Mesothelial cell of epicardium (in vitro differentiated cells): Measurements from ENCODE around the gene KIRREL3. TPM values are rescaled to one million over a fixed set of nuclear protein-coding genes. Genes with fewer than 3 reads are reported as not detected.

ENCODE experiments used
- DNase-seq, 2 experiments: peaks; one replicate each; pipeline ENCODE4 v3.0.0; 2021; ENCODE audit warnings: low spot score in 2 of 2; ENCODE audit not compliant: unreplicated experiment in 2 of 2
- H3K27ac Mint-ChIP-seq: 2 replicates; pipeline ENCODE4 v1.8.0; 2021; ENCODE audit warnings: mixed read lengths
- H3K27me3 Mint-ChIP-seq: 2 replicates; pipeline ENCODE4 v1.8.0; 2021; ENCODE audit warnings: low read depth, mixed read lengths
- H3K36me3 Mint-ChIP-seq: 2 replicates; pipeline ENCODE4 v1.8.0; 2021; ENCODE audit warnings: mixed read lengths
- H3K4me1 Mint-ChIP-seq: 2 replicates; pipeline ENCODE4 v1.8.0; 2021; ENCODE audit warnings: mixed read lengths
- H3K4me3 Mint-ChIP-seq: 2 replicates; pipeline ENCODE4 v1.8.0; 2021; ENCODE audit warnings: mild to moderate bottlenecking, moderate library complexity, mixed read lengths
- H3K9me3 Mint-ChIP-seq: 2 replicates; pipeline ENCODE4 v1.8.0; 2021; ENCODE audit warnings: mixed read lengths
- CTCF ChIP-seq: fragments of 200-600 bp; sonication (generic); IDR thresholded peaks from one replicate; pipeline ENCODE4 v1.5.0; 2021; ENCODE audit warnings: antibody characterized with exemption; ENCODE audit not compliant: unreplicated experiment
- total RNA-seq: library from RNA; stranded (reverse); gene quantifications from 3 replicates; pipeline ENCODE4 v1.2.1, GENCODE V29; 2021

The KIRREL3 gene
- total RNA-seq, 1 donor from 2014 or later = 0.31 TPM

- H3K4me1 Mint-ChIP-seq = no peaks in the 10 kb centered on the region
- no peaks in the 10 kb centered on the region for H3K9me3 Mint-ChIP-seq
- H3K27ac Mint-ChIP-seq = no peak overlapping the region
- H3K4me3 Mint-ChIP-seq = no peak overlapping the region
- H3K27me3 Mint-ChIP-seq = peaks cover 62% of the 10 kb centered on the region
- no peaks in the 10 kb centered on the region for H3K36me3 Mint-ChIP-seq
- DNase-seq = no peak
- TF ChIP-seq CTCF = no peak
These were observed 267.6 kb downstream of the KIRREL3 start for GRCh38 chr11:126732981-126733380.

GRCh38 chr11:126731576-126732142 is 268.9 kb downstream of the KIRREL3 start:
- Mint-ChIP-seq H3K4me3 (no peak overlapping the region), H3K27ac (no peak overlapping the region), H3K27me3 (peaks cover 65% of the 10 kb centered on the region), H3K36me3 (no peaks in the 10 kb centered on the region), H3K9me3 (no peaks in the 10 kb centered on the region), H3K4me1 (no peaks in the 10 kb centered on the region)
- DNase-seq = no peak
- TF ChIP-seq CTCF = no peak

- TF ChIP-seq CTCF = no peak
- no peaks in the 10 kb centered on the region for H3K36me3 Mint-ChIP-seq
- no peak overlapping the region for H3K27ac Mint-ChIP-seq
- peaks cover 54% of the 10 kb centered on the region for H3K27me3 Mint-ChIP-seq
- no peaks in the 10 kb centered on the region for H3K4me1 Mint-ChIP-seq
- peaks cover 8% of the 10 kb centered on the region for H3K9me3 Mint-ChIP-seq
- no peak for DNase-seq
- no peak overlapping the region for H3K4me3 Mint-ChIP-seq
These were observed 273.2 kb downstream of the KIRREL3 start for GRCh38 chr11:126727381-126727780.

GRCh38 chr11:126725521-126725920 is 275.0 kb downstream of the KIRREL3 start:
- TF ChIP-seq CTCF = no peak
- H3K27ac Mint-ChIP-seq = no peak overlapping the region
- H3K27me3 Mint-ChIP-seq = peaks cover 47% of the 10 kb centered on the region
- no peaks in the 10 kb centered on the region for H3K36me3 Mint-ChIP-seq
- no peak for DNase-seq
- H3K4me3 Mint-ChIP-seq = no peak overlapping the region
- H3K4me1 Mint-ChIP-seq = peaks cover 4% of the 10 kb centered on the region
- peaks cover 8% of the 10 kb centered on the region for H3K9me3 Mint-ChIP-seq

GRCh38 chr11:126725043-126725442 is 275.5 kb downstream of the KIRREL3 start:
- no peaks in the 10 kb centered on the region for H3K36me3 Mint-ChIP-seq
- DNase-seq = no peak
- TF ChIP-seq CTCF = no peak
- peaks cover 8% of the 10 kb centered on the region for H3K9me3 Mint-ChIP-seq
- H3K27ac Mint-ChIP-seq = no peak overlapping the region
- peaks cover 4% of the 10 kb centered on the region for H3K4me1 Mint-ChIP-seq
- H3K27me3 Mint-ChIP-seq = peaks cover 48% of the 10 kb centered on the region
- H3K4me3 Mint-ChIP-seq = no peak overlapping the region

GRCh38 chr11:126723665-126724045 is 276.9 kb downstream of the KIRREL3 start:
- no peaks in the 10 kb centered on the region for H3K36me3 Mint-ChIP-seq
- H3K27me3 Mint-ChIP-seq = peaks cover 52% of the 10 kb centered on the region
- no peak for DNase-seq
- no peak overlapping the region for H3K27ac Mint-ChIP-seq
- TF ChIP-seq CTCF = no peak
- peaks cover 4% of the 10 kb centered on the region for H3K4me1 Mint-ChIP-seq
- peaks cover 8% of the 10 kb centered on the region for H3K9me3 Mint-ChIP-seq
- H3K4me3 Mint-ChIP-seq = no peak overlapping the region
